GM18517 (cell line): ENCODE results near the gene LAD1.

Experiments used
- ATAC-seq: cut with Tn5 transposase; IDR thresholded peaks from one replicate; pipeline ENCODE4 v1.9.1; 2021; ENCODE audit warnings: mild to moderate bottlenecking, moderate library complexity; ENCODE audit not compliant: unreplicated experiment

LAD1 gene

GRCh38 chr1:201395936-201396335, 3.2 kb downstream of the LAD1 start:
- no peak for ATAC-seq

DNA sequence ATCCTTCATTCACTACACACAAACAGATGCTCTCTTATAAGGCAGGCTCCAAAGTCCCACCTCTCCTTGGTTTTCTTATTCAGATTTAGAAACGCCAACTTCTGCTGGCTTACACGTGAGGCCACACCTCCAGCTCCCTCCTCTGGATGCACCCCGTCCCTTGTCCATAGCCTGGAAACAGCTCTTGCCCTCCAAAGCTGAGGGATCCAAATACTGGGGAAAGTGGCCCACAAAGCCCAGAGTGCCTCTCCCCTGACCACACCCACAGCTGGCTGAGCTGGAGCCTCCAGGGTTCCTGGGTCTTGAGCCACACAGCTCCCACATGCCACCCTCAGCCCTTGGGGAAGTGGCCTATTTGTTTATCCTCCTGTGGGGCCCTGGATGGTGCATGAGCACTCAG, 4.5 kb downstream of the LAD1 start:
- ATAC-seq, result no peak

DNA sequence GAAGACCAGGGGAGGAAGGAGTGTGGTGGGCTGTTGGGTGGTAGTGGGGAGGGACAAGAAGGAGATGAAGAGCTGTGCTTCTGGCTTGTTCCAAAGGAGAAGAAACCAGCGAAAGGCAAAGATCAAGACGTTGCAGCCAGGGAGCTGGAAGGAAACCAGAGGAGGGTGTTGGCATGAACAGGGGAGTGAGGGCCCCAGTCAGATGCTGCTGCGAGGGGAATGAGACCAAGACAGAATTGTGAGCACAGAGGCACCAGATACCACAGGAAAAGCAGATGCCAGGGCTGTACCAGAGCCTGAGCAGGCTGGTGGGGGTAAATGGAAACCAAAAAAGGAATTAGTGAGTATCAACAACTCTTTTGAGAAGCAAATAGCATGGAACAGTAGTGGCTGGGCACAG, 6.0 kb downstream of the LAD1 start:
- ATAC-seq, result no peak

DNA sequence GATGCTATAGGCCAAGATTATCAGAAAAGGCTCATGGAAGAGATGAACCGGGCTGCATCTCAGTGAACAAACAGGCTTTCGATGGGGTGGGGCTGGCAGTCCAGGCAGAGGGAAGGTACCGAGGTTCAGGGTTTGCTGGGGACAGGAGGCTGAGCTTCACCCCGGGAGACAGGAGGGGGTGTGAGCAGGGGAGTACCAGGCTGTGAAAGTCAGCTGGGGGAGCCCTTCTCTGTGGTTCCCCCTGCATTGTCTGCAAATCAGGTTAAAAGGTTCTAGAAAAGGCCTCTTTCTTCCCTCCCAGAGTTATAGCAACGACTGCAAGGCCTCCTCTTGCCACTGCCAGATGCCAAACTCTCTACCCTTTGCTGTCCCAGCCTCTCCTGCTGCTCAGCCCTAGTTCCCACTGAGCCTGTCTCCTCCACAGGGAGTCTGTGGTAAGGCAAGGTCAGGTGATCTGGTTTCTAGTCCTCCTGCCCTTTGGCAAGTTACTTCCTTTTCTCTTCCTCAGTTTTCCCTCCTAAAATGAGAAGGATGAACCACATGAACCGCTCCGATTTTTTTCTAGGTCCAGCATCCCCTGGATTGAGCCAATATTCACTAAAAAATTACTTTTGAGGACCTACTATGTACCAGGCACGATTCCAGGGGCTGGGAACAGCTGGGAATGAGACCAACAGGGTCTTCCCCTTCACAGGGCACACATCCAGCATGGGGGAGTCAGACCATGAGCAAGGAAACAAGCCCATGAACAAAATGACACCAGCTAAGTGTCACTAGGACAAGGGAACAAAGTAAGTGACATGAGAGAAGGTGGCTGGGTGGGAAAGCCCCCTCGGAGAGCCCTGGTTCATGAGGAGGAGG, 7.2 kb downstream of the LAD1 start:
- ATAC-seq, result no peak

DNA sequence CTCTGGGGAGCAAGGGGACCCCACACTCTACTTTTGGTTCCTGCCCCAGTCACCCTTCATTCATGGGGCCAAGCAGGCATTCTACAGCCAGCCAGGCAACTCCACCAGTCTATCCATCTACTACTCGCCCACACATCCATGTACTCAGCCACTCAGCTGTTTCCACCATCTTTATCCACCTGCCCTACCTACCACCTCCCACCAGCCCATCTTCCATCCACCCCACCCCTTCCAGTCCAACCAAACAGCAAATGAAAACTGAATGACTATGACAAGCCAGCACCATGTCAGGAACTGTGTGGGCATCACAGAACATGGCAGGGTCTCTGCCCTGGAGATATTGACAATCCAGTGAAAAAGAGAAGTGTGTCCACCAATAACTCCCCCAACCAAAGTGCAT, 7.9 kb downstream of the LAD1 start:
- no peak for ATAC-seq

DNA sequence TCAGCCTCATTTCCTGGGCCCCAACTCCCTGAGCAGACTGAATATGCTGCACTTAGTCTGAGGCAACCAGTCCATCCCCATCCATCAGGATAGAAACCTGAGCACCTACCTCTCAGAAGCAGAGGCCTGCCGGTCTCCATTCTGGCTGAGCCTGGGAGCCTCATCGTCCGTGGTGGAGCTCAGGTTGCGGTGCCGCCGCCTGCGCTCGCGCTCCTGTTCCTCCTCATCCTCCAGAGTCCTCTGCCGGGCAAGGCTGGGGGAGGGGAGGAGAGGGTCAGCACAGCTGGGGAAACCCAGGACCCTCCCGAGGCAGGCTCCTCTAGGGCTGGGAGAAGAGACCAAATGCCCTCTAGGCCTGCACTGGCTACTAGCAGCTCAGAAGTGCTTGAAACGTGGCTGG, 10.1 kb downstream of the LAD1 start:
- ATAC-seq, result no peak

DNA sequence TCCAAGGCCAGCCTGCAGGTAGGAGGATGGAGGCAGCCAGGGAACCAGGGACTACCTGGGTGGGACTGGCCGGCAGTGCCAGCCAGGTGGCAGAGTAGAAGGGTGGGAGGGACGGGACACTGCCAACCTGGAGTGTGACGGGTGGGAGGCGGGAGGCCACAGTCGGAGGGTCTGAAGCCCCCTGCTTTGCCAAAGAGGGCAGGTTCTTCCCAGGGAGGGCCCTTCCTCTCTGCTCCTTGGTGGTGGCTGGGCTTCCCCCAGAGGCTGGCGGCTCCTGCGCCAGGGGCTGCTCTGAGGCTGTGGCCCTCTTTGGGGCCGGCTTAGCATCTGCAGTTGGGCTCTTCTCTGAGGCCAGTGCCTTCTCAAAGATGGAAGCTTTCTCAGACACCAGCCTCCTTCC, 12.9 kb downstream of the LAD1 start:
- no peak for ATAC-seq

DNA sequence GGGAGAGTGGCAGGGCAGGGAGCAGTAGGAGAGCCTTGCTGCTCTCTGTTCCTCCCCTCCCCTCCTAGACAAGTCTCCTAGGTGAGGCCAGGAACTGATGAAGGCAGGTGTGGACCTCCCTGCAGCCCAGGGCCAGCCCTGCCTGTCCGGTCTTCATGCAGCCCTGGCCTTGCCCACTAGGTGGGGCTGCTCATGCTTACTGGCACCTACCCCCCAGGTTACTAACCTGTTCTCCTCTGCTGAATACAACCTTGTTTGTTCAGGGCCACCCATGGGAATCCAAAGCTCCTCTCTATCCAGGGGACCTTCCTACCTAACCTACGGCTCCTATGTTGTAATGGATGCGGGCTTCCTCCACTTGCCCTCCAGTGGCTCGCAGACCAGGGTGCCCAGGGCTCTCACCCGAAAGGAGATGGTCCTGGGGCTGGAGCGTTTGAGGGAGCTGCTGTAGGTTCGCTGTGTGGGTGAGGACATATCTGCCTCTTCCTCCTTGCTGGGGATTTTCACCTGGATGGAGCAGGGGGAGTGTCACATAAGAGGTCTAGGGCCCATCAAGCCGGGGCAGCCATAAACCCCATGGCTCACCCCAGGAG, 13.7 kb downstream of the LAD1 start:
- peak; percentile 88 for ATAC-seq

DNA sequence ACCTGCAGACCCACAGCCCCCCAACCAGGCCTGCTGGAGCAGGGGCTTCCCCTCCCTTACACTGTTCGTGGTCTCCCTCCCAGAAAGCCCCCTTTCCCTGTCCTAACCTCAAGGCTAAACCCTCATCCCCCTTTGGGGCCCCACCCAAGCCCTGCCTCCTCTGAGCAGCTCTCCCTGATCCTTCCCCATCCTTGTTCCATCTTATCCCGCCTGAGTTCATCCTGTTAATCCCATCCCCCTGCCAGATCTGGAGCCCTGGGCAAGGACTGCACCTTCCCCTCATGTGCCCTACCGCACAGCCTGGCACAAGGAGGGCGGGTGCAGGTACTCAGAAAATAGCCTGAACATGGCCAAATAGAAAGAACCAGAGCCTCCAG, 14.7 kb downstream of the LAD1 start:
- ATAC-seq, result no peak

DNA sequence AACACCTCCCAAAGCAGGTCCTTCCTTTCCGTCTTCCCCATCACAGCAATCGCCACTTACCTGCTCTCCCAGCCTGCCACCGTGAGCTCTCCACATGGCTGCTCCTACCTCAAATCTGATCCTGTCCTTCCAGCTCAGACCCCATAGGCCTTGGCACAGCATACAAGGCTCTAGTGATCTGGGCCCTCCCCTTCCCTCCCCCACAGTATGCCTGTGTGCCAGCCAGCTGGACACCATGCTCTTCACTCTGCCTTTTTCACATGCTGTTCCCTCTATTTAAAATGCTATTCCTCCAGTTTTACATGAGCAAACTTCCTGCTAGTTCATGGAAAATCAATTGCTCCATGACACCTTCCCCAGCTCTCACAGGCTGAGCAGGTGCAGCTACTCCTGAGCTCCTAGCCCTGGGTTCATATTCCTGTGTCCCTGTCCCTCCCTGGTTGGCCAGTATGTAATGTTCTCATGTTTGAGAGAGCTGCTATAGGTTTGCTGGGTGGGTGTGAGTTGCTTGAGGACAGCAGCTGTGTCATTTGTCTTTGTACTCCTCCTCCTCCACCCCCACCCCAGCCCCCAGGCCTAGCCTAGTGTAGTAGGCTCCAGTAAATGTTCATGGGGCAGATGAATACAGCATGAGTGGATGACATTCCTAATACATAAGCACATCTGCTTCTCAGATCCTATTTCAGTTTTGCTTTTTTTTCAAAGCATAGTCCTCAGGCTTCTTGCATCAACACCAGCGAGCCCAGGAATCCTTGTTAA, 15.3 kb downstream of the LAD1 start:
- ATAC-seq, result no peak

DNA sequence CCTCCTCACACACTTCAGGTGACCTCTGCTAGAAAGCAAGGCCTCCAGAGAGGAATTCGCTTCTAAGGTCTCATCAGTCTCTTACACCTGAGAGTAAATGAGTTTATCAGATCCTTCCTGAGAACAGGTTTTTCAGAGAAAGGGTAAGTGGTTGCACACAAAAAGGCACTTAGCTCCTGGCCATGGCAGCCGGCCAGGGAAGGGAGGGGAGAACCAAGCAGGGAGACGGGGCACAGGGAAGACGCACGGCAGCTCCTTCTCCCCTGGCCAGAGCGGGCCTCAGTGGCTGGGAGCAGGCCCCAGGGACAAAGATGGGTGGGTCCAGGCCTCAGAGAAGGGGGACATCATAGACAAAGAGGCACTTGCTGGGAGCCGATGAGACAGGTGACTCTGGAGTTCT, 18.0 kb downstream of the LAD1 start:
- ATAC-seq, result no peak

GRCh38 chr1:201379733-201380242, 19.3 kb downstream of the LAD1 start:
- ATAC-seq, result no peak

DNA sequence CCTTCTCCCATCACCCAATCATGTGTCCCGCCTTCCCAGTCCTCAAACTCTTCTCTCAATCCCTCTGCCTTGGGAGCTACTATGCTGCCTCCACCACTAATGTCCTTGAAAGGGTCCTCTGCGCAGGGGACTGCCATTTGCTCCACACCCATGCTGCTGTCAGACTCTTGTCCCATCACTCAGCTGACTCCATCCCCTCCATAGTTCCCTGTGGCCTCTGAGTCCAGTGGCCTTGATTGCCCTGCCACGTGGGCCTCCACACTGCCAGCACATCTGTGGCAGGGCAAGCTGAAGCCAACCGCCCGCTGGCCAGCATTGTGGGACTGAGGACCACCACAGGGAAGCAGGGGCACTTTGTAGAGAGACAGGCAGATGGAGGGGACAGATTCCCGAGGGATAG, 20.3 kb downstream of the LAD1 start:
- no peak for ATAC-seq

DNA sequence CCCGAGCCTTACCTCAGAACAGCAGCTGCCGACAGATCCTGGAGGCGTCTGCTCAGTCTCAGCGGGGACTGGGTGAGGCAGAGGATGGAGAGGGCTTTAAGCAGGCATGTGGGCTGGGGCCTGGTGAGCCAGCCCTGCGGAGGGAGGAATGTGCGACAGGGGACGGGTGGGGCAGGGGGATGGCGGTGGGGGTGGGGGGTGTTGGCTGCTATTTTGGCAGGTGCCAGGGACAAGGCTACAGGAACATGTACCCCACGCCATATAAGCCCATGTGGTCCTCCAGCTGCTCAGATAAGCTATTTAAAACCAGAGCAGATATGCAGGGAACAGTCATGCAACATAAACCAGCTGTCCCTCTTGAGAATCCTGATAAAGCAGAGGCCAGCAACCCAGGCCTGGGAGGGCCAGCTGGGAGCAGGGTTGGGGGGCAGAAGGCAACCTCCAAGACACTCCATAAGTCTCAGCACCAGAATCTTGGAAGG, 21.5 kb downstream of the LAD1 start, which contains the start of gene TNNT2:
TNNT2 (minus strand) TSS at position 70 of the 482 bp plus-strand sequence. CDS start 4,426 bp downstream, outside the sequence.
- ATAC-seq, result no peak

DNA sequence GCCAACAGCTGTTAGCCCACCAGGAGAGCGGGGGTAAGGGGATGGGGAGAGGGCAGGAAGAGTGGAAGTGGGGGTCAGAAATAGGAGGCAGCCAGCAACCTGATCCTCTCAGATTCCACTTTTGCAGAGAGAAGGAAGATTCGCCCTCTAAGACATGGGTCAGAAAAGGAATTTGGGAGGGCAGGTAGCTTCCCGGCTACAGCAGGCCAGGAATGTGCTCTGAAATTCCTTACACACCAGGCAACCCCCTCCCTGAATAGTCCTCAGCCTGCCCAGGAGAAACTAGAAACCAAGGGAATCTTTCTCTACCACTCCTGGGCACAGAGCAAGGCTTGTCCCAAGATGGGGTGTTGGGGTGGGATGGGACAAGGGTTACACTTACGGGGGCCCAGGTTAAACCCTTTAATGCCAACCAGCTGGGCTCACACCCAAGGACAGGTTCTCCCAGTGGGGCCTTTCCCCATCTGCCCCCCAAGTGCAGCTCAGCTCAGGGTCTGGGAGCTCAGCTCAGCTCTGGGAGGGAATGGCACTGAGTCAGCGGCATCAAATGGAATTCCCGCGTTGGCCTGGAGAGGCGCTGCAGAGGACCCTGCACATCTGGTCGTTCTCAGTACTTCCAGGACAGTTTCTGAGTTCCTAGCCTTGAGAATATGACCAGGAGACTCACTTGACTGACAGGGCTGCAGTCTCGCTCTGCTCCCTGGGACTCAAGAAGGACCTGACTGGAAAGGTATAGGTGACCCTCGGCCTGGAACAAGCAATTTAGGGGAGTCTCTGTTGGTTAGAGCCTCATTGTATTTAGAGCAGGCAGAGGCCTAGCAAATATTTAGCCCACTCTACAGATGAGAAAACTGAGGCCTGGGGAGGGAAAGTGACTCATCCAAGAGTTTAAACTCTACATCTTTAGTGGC, 22.4 kb downstream of the LAD1 start:
- ATAC-seq, result no peak

GRCh38 chr1:201376107-201376463, 23.0 kb downstream of the LAD1 start:
- ATAC-seq, result no peak

GRCh38 chr1:201375169-201375568, 24.0 kb downstream of the LAD1 start:
- ATAC-seq, result no peak

DNA sequence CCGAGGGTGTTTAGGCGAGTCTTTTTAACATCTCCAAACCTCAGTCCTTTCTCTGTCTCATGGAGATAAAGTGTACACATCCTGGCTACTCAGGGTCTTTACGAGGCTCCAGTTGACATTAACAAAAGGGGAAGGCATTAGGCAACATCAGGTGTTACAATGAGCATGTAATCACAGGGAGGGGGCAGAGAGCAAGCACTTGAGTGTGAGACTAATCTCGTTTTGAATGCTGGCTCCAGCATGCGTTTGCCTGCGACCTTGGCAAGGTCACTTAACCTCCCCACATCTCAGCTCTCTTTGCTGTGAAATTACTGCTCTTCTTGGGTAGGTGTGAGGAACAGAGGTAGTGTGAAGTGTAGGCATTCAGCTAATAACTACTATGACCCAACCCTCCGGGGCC, 24.8 kb downstream of the LAD1 start:
- ATAC-seq, result no peak

GRCh38 chr1:201371792-201372191, 27.3 kb downstream of the LAD1 start:
- ATAC-seq, result no peak

DNA sequence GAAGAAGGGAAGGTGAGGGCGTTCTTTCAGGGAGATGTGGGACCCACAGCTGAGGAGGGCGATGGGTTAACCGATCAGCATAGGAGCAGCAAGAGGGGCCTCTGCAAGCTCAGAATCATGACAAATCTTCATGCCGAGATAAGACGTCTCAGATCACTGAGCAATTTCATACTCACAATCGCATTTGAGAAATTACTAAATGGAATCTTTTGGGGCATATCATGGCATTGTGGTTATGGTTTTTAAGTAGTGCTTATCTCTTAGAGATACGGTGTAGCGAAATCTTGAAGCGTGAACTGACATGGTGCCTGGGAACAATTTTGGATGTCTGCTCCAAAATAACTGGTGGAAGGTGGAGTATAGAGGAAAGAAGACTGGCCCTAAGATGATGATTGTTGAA, 27.8 kb downstream of the LAD1 start:
- ATAC-seq, result no peak

GRCh38 chr1:201370500-201370899, 28.6 kb downstream of the LAD1 start:
- ATAC-seq, result no peak
